ENCODE data around the gene CCL1.

DNA sequence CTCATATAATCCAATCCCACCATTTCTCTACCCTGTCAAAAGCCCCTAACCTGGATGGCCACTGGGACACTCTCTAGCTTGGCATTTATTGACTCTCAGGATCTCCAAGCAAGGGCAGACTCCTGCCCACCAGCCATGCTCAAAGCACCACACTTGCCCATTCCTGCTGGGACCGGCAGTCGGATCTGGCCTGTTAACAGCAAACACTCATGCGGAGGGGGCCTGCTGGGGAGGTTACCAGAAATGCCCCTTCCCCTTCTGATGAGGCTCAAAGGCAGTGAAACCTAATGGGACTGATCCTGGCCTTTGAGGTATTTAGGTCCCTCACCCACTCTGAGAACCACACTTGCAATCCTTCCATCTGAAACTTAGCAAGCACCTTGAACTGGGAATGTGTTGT, 6.5 kb upstream of the CCL1 start:
- TF ChIP-seq CTCF (conservative IDR thresholded peaks at IDR 0.05) (no peak), EZH2 (IDR thresholded peaks at IDR 0.05; ENCODE audit: low read depth) (no peak)
